Measurements from ENCODE around the gene GTF3C1.

- TF ChIP-seq CREB1 (IDR thresholded peaks at IDR 0.05) (no peak), TAF1 (IDR thresholded peaks at IDR 0.05; ENCODE audit: low read depth, low read length) (no peak), CTCF (IDR thresholded peaks at IDR 0.05; ENCODE audit: control extremely low read depth in 1 of 3, insufficient read depth in 1 of 3, low read depth in 1 of 3, low read length in 3 of 3) (no peak), TCF12 (IDR thresholded peaks at IDR 0.05; ENCODE audit: low read depth, low read length) (no peak), NRF1 (IDR thresholded peaks at IDR 0.05; ENCODE audit: low read depth, low read length) (no peak), JUND (IDR thresholded peaks at IDR 0.05; ENCODE audit: low read length) (no peak), FOSL1 (IDR thresholded peaks at IDR 0.05; ENCODE audit: insufficient read depth, low read depth, low read length) (no peak), POLR2AphosphoS5 (IDR thresholded peaks at IDR 0.05; ENCODE audit: low read depth, low read length) (no peak), CEBPB (IDR thresholded peaks at IDR 0.05; ENCODE audit: low read depth, low read length) (no peak), ZNF274 (IDR thresholded peaks at IDR 0.05; ENCODE audit: borderline replicate concordance, extremely low read depth, low read length) (no peak), EP300 (IDR thresholded peaks at IDR 0.05; ENCODE audit: borderline replicate concordance in 1 of 2, low read depth in 2 of 2, low read length in 2 of 2) (no peak), TBP (IDR thresholded peaks at IDR 0.05; ENCODE audit: low read depth, low read length) (no peak)
Measured at GRCh38 chr16:27474921-27475320, 74.8 kb downstream of the GTF3C1 start.
